Umbilical cord (tissue), 2 donors: Measurements from ENCODE around the gene SIM1. TPM values are rescaled to one million over a fixed set of nuclear protein-coding genes. Genes with fewer than 3 reads are reported as not detected.

Experiments used
- DNase-seq: peaks from one replicate; pipeline ENCODE4 v3.0.0-alpha.2; 2015; ENCODE audit warnings: low spot score
- total RNA-seq: library from RNA; depleted of rRNA; stranded (reverse); fragments of >200 nt; gene quantifications from one replicate; pipeline ENCODE4 v1.2.3, GENCODE V29; 2014; ENCODE audit warnings: low replicate concordance; ENCODE audit not compliant: insufficient read depth

SIM1 gene
- total RNA-seq, 1 donor from 2014 or later = 6.5 TPM

DNA sequence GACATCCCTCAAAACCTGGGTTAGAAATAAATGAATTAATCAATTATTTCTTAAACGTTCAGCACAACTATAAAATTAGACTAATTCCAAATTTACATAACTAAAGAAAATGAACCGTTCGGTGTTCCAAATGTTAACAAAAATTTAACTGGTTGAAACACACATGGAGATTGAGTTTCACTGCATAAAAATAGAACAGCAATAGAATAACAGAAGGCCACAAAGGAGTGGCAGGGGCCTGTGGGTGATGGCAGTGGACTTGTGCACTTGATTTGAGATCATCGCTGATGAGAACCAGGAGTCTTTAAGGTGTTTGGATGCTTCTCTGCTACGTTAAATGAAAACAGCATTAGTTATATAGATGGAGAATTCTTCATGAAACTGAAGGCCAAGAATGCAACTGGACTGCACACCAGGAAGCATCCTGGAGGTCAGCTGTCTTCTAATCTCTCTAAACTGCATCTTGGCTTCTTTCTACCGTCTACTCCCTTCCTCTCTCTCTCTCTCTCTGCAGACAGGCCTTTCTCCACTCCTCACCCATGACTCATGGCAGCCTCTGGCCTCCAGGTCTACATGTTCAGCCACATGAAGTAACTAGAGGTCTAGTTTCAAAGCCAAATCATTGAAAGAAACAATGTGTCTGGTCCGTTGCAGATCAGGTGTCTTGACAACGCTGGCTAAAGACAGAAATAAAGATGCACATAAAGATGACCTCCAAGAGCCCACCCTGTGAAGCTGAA is 111.3 kb downstream of the SIM1 start:
- DNase-seq = no peak

DNA sequence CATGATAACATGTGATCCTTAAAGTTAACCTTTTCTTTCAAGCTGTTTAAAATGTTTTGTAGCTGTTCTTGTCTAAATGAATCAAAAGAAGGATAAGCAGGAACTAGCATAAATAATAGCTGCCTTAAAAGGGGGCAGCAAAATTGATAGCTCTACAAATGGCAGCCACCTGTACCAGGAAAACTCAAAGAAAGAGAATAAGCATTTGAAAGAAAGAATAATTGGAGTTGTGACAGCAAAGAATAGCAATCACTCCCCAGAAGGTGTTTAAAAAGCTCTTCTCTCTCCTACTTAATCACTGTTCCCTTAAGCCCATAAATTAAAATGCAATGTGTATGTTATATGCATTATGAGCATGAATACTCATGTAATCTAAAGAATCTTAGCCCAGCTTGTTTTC is 114.6 kb downstream of the SIM1 start:
- no peak for DNase-seq

DNA sequence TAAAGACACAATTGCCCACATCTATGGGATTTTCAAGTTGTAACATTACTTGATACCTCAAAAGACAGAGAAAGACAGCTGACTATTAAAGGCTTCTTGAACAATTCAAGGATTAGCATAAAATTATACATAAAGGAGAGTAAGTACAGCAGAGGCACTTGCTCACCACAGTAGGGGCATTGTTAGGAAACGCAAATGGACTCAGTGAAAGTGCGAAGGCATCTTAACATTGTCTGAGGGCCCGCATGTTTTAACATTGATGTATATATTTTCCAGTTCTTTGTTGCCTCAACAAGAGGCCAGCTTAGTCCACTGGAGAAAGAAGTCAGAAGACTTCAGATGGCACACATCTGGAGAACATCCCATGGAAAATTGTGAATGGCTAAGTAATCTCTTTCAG is 115.4 kb downstream of the SIM1 start:
- DNase-seq = no peak

DNA sequence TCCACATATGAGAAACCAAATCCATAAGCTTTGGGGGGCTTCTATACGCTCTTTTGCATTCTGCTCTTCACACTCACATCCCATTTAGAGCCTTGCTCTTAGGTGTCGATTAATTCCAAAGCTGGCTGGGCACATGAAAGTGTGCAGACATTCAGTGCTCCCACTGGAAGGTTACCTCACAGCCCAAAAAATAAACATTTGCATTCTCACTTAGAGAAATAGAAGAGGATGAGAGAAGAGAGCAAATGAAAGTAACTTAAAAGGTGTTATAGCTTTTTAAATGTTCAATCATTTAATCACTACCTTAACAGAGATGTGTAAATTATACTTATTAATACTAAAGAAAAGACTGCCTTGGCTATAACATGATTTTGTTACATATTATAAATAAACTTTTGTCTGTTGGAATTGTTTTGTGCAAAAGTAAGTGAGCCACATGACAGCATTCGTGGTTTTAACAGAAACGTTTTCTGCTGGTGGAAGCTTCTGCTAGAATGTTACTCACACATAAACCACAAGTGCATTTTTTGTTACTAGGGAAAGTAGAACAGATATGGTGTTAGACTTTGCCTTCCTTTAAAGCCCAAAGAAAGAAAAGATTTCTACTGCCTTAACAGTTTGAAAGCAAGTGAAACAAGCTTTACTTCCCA is 116.7 kb downstream of the SIM1 start:
- no peak for DNase-seq

DNA sequence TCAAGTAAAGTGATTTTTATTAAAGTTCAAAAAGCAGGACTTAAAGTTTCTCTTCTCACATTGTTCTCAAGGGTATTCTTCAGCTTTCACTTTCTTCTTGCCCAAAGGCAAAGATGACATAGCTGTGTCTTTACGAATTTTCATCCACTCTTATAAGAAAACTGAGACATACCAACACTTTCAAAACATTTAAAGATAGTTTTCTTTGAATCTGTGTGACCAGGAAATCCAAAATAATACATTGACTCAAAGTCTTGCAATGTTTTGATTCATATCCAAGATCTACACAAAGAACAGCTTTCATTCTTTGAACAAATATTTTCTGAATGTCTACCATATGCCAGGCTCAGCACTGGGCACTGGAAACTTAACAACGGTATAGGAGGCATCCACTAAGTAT is 117.9 kb downstream of the SIM1 start:
- no peak for DNase-seq

DNA sequence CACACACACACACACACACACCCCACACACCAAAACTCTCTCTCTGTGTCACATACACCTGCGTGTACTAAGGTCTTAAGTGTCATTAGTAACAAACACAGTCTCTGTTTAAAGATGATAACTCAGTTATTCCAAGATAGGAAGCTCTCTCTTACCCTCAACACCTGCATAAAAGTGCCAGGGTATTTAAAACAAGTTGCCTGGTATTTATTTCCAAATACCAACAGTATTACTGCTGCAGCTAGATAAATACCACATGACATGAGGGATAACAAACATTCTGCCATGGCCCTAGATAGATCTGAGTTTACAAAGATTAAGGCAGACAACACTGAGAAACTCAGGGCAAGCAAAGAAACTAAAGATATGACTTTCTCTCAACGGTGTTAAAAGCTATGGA is 118.5 kb downstream of the SIM1 start:
- DNase-seq = no peak

DNA sequence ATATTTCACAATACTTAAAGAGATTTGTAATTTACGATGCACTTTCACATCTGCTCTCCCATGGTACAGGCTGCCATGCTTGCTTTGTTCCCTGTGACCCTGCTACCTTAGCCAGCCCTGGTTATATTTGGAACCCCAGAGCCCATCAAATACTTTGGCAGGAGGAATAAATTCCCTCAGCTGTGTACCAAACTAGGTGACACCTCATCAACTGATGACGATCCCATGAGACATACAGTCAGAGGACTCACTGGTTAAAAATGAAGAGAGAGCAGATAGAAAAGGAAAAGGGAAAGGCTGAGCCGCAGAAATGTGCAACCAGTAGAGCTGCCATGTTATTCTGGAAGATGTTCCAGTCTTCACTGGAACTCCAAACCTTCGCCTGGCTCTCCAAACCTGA is 120.0 kb downstream of the SIM1 start:
- no peak for DNase-seq

DNA sequence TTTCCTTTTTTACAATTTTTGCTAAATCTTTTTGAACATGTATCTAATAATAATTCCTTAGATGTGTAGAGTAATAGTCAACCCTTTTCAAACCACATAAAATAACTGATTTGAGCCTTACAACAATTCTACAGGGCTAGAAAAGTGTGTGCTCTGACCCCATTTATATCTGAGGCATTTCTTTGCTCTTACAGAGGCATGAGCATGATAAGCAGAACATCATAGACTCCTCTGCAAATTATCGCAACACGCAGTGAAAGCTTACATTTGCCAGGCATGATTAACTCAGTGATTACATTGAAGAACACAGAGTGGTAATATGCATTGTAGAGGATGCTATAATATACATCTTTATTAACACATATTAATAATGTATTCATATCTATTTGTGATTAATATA is 120.4 kb downstream of the SIM1 start:
- DNase-seq = no peak

DNA sequence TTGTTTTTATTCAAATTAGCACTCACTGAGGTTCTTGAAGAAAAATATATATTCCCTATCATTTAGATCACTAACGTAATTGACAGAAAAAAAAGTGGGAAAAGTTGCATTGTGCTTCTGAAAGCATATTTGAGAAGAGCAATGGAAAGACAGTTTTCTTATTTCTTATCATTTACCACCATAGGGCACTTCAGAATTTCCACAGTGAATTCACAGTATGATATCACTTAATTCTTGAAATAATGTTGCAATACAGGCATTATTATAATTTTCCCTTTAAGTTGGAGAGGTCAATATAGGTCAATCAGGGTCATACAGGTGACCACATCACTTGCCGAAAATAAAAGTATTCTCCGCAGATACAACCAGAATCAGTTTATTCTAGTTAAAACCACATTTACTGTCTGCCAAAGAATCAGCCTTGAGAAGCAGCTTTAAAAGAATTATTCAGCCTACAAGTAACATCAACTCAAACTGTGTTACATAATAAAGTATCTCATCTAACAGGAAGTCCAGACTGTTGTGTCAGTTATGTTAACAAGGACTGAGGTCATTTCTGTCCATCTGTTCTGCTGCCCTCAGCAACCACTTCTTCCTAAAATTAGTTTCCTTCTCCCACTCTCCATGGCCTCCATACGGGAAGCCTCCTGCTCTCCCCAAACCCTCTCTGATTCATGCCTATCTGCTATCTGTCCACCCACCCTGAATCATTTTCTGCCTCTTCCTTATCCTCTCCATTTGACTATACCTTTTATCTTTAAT is 121.2 kb downstream of the SIM1 start:
- no peak for DNase-seq

DNA sequence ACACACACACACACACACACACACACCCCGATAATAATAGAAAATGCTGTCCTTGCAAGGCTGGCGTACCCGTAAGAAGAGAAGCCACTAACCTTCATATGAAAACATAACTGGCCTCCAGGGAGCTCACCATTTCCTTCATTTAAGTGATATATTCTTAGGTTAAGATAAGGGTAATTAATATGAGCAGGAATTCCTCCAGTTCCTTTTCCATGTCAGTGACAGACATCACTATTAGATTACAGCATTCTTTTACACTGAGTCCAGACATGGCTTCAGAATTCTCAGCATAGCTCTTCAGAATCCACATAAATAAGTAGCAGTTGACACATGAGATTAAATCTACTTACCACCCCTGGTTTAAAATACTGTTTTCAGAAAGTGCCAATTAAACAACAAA is 121.9 kb downstream of the SIM1 start:
- DNase-seq = peak; percentile 5

DNA sequence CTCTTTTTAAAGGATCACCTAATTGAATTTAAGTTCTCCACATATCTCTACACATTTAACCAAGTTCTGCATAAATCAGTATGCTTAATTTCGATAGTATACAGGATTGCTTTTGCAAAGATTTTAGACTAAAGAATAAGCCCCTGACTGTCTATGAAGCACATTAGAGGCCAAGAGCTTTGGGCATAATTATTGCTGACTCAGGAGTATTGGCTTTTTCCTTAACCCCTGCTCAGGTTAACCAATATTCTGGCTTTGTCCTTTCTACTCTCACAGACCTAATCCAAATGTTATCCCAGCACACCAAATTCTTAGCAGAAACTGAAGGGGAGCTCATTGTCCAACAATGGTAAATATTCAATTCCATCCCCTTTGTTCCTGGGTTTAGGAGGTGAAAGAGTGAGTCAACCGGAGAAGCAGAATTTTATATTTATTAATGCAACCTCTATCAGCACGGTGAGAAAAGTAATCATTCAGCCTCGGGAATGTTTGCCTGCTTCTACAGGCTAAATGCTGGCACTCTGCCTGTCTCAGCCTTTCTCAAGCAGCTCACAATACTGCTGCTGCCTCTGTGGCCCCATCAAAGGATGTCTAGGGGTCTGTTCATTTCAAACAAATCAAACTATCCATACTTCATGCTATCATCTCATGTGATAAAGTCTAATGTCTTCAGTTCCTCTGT is 125.0 kb downstream of the SIM1 start:
- DNase-seq = no peak

DNA sequence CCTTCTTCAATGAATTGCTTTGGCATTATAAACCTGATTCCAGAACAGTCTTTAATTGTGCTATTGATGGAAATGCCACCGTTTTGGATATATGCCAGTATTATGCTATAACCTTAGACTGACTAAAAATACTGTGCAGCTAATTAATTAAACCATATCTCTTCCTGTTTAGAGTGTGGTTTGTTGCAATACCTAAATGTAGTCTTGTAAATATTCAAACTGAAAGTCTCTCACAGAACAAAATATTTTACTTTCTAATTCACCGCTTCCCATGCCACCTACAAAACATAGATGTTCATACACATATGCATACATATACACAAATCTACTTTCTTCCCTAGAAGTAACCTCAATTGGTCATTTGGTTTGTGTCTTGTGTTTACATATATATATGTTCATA is 126.6 kb downstream of the SIM1 start:
- no peak for DNase-seq

DNA sequence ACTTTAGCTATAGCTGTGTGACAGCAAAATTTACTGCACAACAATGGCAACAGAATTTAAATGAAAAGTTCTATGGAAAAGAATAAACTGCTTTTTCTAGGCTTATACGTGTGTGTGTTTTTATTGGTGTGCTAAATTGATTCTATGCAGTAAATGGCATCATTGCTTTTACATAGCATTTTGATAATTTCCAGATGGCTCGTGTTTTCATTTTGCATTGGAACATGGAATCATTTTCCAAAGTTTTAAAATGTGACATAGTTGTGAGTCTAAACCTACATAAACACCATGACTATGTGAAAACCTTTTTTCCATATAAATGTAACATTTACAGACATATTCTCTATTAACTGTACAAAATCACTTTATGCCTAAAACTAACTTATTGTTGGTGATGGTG is 127.8 kb downstream of the SIM1 start:
- no peak for DNase-seq

DNA sequence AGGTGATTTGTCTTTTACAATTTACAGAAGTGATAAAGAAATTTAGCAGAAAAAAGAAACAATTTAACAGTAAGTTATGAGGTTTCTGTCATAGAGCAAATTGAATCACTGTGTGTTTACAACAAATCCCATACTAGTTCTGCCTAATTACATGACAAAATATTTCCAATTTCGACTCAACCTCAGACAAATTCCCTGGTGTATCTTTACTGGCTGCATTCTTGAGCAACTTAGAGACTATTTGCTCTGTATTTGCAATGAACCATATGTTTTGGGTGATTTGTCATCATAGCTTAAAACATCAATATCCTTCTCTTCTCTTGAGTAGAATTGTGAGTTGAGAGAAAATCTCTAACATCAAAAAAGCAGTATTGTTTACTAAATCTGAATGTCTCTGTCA is 128.7 kb downstream of the SIM1 start:
- no peak for DNase-seq
